ENCODE data around the gene TSPAN18. TPM values are rescaled to one million over a fixed set of nuclear protein-coding genes. Genes with fewer than 3 reads are reported as not detected.

TSPAN18 gene
- total and polyA plus RNA-seq, 2 of the 8 experiments (the other 6 are each of a cell fraction or from before 2014, with no cell fraction given) = 5.2 to 10.2 TPM

- no peak for TF ChIP-seq BACH1 (IDR thresholded peaks at IDR 0.05; ENCODE audit: low read length)
- no peak for TF ChIP-seq RAD21 (IDR thresholded peaks at IDR 0.05 in 1 of 2, conservative IDR thresholded peaks at IDR 0.05 in 1 of 2; ENCODE audit: low read depth in 2 of 2, low read length in 2 of 2)
- TF ChIP-seq SP4 (IDR thresholded peaks at IDR 0.05; ENCODE audit: low read length) = no peak
- TF ChIP-seq CTCF (IDR thresholded peaks at IDR 0.05; ENCODE audit: control extremely low read depth in 1 of 3, insufficient read depth in 1 of 3, low read depth in 1 of 3, low read length in 3 of 3) = no peak
- no peak for TF ChIP-seq RBBP5 (IDR thresholded peaks at IDR 0.05; ENCODE audit: borderline replicate concordance, low read depth, low read length)
- no peak for TF ChIP-seq POLR2AphosphoS5 (IDR thresholded peaks at IDR 0.05; ENCODE audit: low read depth, low read length)
- TF ChIP-seq SIRT6 (IDR thresholded peaks at IDR 0.05; ENCODE audit: low read length) = no peak
- TF ChIP-seq JUND (IDR thresholded peaks at IDR 0.05; ENCODE audit: low read length) = no peak
- TF ChIP-seq KDM5A (IDR thresholded peaks at IDR 0.05; ENCODE audit: low read length) = no peak
- TF ChIP-seq FOSL1 (IDR thresholded peaks at IDR 0.05; ENCODE audit: insufficient read depth, low read depth, low read length) = no peak
- TF ChIP-seq HDAC6 (IDR thresholded peaks at IDR 0.05; ENCODE audit: low read depth, low read length) = no peak
- no peaks in the 10 kb centered on the region for H4K20me1 ChIP-seq (replicated peaks in 1 of 2; ENCODE audit: control insufficient read depth in 1 of 2, insufficient read depth in 2 of 2, low read length in 2 of 2)
- peak overlapping the region; percentile 28 for H4K91ac ChIP-seq (replicated peaks; ENCODE audit: insufficient read length, low read length)
- H2BK20ac ChIP-seq (ENCODE audit: low read length) = peak overlapping the region; percentile 61; the same call in 1 of the 2 replicates
- POLR2A ChIA-PET (ENCODE audit: partially characterized antibody) = no interaction called here
- no peaks in the 10 kb centered on the region for H3K79me2 ChIP-seq (ENCODE audit: control insufficient read depth in 1 of 2, insufficient read depth in 2 of 2, low read length in 2 of 2)
- peak overlapping the region; percentile 17 for H3K56ac ChIP-seq (replicated peaks; ENCODE audit: insufficient read length, low read depth, low read length)
- H2AK5ac ChIP-seq (ENCODE audit: low read depth, low read length) = peak overlapping the region; percentile 18; the same call in 1 of the 2 replicates
- no peak overlapping the region; the same call in 1 of the 2 replicates for H3K18ac ChIP-seq (ENCODE audit: extremely low read depth, low read length)
- no peak overlapping the region for H4K5ac ChIP-seq (ENCODE audit: insufficient read length, low read depth, low read length)
- H3K23me2 ChIP-seq (ENCODE audit: low read depth, low read length) = no peaks in the 10 kb centered on the region
- WGBS, 2 experiments (ENCODE audit: extremely low coverage in 1 of 2, insufficient coverage in 1 of 2, insufficient read length in 1 of 2, insufficient replicate concordance in 2 of 2, low coverage in 1 of 2, low lambda C conversion rate in 2 of 2, missing lambda C conversion rate in 1 of 2) = 90% methylated on average over 6 of the region's 6 CpGs; no CpG with 5 or more reads in 1 of the 2 experiments
- 0 out of 2 replicates have a peak overlapping the region, but pooled peaks have one; percentile 46 for H2BK15ac ChIP-seq (ENCODE audit: low read length)
- H4K8ac ChIP-seq (ENCODE audit: extremely low read depth, insufficient read depth, low read length) = no peak overlapping the region
- no peak for DNase-seq (ENCODE audit: low read depth in 1 of 2, low spot score in 2 of 2)
- H3K9me3 ChIP-seq (ENCODE audit: insufficient read depth in 2 of 2, low read depth in 1 of 2, low read length in 1 of 2) = no peaks in the 10 kb centered on the region
- no peak overlapping the region for H3K9ac ChIP-seq (replicated peaks in 1 of 4; ENCODE audit: extremely low read depth in 1 of 4, low read depth in 3 of 4, low read length in 3 of 4)
- no peaks in the 10 kb centered on the region for H3K79me1 ChIP-seq (ENCODE audit: low read depth, low read length)
- CTCF ChIA-PET (ENCODE audit: partially characterized antibody) = interaction anchor here (0.7 to 2.2 kb wide), 6 partner anchors 29 to 244 kb away, joined by 4 to 7 read pairs (median 4); no protein-coding TSS in a partner anchor
- no peak overlapping the region for H3K4me3 ChIP-seq (ENCODE audit: extremely low read depth in 1 of 4, insufficient read depth in 2 of 4, low read depth in 3 of 4, low read length in 4 of 4)
- no peaks in the 10 kb centered on the region for H3K27me3 ChIP-seq (replicated peaks in 1 of 4; ENCODE audit: control insufficient read depth in 3 of 4, extremely low read depth in 1 of 4, insufficient read depth in 3 of 4, low read length in 3 of 4)
- no peak overlapping the region for H2AFZ ChIP-seq (ENCODE audit: low read length)
- no peak overlapping the region for H3K27ac ChIP-seq (ENCODE audit: low read depth, low read length)
- no peak overlapping the region for H3K14ac ChIP-seq (ENCODE audit: insufficient read length)
- H2BK12ac ChIP-seq (ENCODE audit: low read depth, low read length) = peak overlapping the region; percentile 4; the same call in 1 of the 2 replicates
- no peak overlapping the region for H3K4me2 ChIP-seq (ENCODE audit: insufficient read depth in 1 of 2, low read depth in 2 of 2, low read length in 2 of 2)
- peak overlapping the region; percentile 8 for H3K4ac ChIP-seq (replicated peaks; ENCODE audit: insufficient read length, low read depth, low read length)
- H2BK5ac ChIP-seq (ENCODE audit: low read depth, low read length) = no peak overlapping the region
- H3K36me3 ChIP-seq (ENCODE audit: control insufficient read depth in 2 of 4, insufficient read depth in 4 of 4, low read length in 3 of 4) = no peaks in the 10 kb centered on the region
- no peak overlapping the region for H2BK120ac ChIP-seq (replicated peaks; ENCODE audit: low read depth, low read length)
- no peak for FAIRE-seq
- no peak overlapping the region for H3K23ac ChIP-seq (ENCODE audit: insufficient read length)
- H3K4me1 ChIP-seq (replicated peaks in 1 of 4; ENCODE audit: control insufficient read depth in 3 of 4, insufficient read depth in 4 of 4, low read length in 3 of 4) = peaks cover 19 to 31% (median 23%) of the 10 kb centered on the region in 4 experiments
These were observed 139.5 kb downstream of the TSPAN18 start for GRCh38 chr11:44866286-44866685.
